ENCODE data around the gene NKX2-3.

The NKX2-3 gene

DNA sequence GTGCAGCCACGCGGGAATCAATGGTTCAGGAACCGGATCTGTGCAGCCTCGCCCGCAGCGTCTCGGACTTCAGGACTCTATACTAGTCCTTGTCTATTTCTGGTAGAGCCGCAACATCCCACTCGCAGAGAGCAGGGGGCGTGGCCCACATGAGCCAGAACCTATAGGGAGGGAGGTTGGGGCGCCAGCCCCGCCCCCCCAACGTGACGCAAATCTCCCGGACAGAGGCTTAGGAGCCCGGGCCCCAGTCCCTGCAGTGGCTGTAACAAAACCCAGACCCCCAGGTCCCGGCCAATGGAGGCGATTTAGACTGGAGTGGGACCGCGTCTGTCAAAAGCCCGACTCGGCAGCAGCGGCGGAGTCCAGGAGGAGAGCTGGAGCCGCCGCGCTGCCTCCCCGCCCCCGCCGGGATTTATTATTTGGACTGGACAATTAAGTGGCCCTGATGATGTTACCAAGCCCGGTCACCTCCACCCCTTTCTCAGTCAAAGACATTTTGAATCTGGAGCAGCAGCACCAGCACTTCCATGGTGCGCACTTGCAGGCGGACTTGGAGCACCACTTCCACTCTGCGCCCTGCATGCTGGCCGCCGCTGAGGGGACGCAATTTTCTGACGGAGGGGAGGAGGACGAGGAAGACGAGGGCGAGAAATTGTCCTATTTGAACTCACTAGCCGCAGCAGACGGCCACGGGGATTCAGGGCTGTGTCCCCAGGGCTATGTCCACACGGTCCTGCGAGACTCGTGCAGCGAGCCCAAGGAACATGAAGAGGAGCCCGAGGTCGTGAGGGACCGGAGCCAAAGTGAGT is at the start of gene NKX2-3:
NKX2-3 (plus strand) TSS at position 256 of the 809 bp plus-strand sequence; CDS start at position 446, 190 bp downstream.
- DNase-seq, result no peak

DNA sequence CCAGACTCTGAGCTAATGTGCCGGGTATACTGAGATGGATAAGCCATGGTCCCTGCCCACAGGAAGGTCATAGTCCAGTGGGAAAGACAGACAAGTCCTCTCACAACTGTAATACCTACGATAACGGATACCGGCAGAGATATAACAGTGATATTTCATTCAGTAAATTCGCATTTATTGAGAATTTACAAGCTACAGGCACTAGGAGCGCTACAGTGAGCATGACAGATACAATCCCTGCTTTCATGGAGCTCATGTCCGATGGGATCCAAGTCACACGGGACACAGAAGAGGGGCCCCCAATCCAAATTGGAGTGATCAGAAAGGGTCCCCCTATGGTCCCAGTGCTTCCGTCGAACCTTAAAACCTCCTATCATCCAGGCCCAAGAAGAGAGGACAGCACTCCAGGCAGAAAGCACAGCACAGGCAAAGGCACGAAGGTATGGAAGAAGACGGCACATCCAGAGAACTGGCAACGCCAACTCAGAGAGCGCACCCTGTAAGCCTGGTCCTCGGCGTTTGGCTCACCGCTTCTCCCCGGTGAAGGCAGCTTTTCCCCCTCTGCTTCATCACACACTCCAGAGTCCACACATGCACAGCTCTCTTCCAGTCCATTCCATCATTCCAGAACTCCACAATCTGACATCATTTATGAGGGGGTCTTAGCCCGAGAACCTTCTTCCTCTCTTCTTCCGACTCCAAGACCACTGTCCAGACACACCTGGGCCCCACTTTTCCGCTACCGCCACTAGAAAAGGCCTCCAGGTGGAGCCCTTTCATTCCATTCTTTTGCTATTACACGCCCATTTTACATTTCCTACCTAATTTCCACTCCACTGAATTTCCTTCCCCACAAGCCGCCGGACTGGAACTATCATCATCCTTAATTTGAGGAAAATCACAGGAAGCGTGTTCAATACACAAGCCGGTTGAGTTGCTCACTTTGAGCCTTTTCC is 47.8 kb upstream of the NKX2-3 start:
- no peak for DNase-seq

- no peak for DNase-seq
These were observed 45.5 kb upstream of the NKX2-3 start for GRCh38 chr10:99487125-99487807.

DNA sequence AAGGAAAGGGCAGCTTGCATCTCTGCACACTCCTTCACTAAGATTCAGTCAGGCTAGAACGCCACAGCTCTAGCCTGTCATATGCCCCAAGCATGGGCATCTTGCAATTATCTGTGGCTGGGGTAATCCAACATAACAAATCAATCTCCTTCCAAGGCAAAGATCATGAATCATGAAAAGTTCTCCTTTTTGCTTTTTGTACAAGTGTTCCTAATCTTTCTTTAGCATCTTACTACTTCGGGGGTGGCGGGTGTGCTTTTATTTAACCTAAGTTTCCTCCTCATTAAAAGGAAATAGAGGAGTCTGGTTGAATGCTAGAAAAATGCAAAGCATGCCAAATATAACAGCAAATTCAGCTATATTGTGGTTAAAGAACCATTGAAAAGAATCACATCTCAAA is 43.5 kb upstream of the NKX2-3 start:
- DNase-seq, result no peak

DNA sequence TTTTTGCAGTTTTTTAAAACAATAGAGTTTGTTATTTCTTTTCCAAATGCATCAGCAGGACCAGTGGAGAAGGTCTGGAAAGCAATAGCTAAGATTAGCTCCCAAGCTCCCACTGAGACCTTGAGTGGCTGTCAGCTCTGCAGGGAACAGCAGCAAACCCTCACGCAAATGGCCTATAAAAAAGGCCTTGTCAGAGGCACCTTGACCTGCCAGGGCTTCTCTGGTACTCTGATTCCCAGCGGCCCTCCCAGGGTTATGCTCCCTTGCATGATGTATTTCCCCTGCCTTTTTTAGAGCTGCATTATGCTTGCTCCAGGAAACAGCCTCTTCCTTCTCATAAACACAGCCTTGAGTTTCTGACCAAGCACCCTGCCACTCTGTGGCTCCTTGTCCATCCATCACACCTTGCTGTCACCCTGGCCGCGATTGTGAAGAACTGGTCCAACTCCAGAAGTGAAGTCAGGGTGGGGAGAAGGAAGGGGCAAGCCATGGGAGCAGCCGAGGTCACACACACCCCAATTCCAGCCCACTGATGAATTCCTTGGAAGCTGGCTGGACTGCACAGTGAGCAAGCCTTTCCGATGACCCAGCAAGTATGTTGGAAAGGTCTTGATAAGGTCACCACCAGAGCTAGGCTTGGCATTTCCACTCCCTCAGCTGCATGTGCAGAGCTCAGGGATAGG is 35.3 kb upstream of the NKX2-3 start:
- no peak for DNase-seq

GRCh38 chr10:99506416-99506815 is 26.3 kb upstream of the NKX2-3 start:
- no peak for DNase-seq

DNA sequence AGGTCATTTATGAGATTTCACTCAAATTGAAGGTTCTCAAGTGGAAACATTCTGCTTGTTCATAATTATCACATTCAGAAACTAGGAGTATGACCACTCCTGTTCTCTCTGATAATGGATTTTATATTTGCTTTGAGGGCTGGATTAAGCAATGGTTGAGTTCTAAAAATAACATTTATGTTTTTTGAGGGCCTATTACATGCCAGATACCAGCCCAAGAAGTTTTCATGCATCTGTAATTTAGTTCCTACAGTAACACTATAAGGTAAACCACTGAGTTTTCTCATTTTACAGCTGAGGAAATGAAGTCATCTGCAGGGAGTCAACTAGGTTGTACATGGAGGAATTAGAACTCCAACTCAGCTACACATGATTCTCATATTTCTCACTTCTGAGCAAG is 25.5 kb upstream of the NKX2-3 start:
- DNase-seq, result no peak

DNA sequence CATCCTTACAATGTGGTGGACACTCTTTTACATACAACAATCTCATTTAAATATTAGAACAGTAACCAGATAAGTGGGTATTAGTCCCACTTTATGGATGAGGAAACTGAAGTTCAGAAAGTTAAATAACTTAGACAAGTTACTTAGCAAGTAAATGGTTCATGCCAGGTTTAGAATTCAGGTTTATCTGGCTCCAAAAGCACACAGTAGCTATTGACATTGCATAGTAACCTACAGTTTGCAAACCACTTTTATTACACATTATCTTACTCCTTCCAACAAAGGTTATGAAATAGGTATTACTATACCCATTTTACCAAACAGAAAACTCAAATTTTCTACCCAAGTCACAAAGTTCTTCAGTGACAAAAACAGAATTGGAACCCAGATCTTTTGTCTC is 19.7 kb upstream of the NKX2-3 start:
- DNase-seq, result no peak

- no peak for DNase-seq
These were observed 13.1 kb upstream of the NKX2-3 start for GRCh38 chr10:99519690-99520039.

DNA sequence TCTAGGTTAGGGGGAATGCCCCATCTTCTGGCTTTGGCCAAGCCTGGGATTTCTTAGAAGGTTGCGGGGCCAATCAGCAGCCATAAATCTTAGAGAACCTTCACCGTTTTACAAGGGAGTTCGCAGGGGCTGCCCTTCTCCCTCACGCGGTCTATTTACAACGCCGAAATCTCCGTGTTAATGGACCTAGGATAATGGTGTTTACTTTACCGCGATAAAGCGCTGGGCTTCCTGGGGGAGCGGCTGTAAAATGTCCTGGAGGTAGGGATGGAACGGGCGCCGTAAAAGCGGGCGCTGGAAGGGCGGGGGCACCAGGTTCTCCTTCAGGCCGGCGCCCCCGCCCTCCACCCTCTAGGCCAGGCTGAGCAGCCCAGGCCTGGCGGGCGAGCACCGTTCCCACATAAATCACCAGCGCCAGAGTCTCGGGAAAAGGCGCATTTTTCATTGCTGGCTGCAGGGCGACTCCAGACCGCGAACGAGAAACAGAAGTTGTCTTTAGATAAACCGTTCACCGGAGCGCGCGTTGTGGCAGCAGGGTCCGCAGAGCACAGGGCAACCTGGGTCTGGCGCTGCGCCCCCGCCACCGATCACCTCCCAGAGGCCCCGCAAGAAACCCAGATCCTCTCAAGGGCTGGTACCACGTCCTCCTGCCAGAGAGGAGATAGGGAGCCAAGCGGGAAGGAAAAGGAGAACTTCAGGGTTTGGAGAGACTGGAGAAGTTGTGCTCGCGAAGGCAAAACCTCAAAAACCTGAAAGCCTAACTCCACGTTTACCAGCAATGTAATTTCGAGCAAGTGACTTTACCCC is 12.5 kb upstream of the NKX2-3 start:
- DNase-seq, result no peak

DNA sequence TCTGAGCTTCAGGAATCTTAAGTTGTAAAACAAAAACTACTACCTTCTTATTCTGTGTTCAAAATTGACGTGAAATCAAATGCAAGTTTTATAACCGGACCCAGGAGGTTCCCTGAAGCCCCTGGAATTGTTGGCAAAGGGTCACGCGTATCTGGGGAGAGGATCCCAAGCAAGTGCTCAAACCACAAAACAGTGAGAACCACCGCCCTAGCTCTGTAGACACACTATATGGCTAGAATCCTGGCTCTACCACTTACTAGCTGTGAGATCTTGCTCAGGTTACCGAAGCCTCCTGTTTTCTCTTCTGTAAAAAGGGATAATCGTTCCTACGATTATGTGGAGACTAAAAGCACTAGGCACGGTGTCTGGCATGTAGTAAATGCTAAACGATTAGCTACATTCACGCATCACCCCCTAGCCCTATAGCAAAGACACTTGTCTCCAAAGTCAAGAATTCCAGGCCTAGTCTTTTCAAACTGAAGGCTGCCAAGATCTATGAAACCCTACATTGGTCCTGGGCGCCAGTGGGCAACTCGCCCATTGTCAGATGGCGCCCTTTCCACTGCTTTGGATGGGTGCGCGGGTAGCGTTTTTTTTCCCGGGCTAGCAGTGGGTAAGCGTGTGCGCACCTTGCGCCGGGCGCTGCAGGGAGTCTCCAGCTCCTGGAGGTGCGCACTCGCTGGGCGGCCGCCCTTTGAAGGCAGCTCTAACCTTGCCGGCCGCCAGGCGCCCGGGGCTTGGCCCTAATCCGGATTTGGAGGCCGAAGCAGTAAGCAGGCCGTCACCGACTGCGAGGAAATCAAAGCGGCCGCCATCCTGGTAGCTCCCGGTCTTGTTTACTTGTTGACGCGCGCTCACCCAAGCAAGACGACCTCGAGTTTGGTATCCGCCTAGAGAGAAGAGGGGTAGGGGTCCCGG is 11.6 kb upstream of the NKX2-3 start:
- no peak for DNase-seq

DNA sequence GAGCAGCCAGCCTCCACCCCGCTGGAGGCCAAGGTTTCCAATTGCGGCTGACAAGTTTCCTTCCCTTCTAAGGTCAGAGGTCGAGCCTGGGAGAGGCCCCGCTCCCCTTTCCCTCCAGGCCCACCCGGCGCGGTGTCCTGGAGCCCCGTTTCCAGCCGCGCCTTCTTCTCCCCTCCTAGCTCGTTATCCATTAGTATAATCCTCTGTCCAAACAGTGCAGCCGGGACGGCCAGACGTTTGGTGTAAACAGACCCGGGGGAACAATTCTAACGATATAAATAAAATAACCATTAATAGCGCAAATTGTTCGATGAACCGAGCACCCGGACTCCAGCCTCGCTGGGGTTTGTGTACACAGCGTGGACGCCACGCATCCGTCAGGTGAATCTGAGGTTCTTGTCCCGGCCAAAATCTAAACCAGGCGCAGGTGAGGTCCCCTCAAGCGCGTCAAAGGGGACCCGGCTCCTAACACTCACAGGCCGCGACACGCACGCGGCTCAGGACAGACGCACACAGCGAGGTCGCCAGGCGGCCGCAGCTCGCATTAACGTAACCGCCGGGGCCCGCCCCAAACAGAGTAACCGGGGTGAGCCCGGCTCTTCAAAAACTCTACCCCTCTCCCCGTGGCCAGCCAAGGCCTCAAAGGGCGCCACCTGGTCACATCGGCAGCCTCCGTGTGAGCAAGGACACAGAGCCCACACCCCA is 10.8 kb upstream of the NKX2-3 start:
- no peak for DNase-seq

- no peak for DNase-seq
These were observed 10.1 kb upstream of the NKX2-3 start for GRCh38 chr10:99522470-99523250.

DNA sequence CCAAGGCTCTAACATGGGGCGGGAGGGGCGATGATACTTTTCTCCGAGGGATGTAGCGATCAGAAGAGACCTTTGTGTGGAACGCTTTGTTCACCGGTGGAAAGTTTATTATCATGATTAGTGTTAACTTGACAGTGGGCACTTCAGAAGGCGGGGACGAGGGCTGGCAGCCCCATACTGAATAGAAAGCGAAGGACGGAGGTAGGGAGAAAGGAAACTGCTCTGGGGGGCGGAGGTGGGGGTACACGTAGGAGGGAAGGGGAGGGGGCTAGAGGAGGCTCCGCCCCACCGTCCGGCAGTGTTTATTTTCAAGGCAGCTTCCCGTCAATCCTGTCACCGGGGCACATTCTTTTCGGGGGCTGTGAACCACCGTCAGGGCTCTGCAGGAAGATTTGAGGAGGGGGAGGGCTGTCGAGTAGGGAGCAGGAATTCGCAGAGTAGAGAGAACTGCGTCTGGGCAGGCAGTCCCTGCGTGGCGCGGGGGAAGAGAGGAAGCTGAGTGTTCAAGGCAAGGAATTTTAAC is 9.4 kb upstream of the NKX2-3 start:
- no peak for DNase-seq

DNA sequence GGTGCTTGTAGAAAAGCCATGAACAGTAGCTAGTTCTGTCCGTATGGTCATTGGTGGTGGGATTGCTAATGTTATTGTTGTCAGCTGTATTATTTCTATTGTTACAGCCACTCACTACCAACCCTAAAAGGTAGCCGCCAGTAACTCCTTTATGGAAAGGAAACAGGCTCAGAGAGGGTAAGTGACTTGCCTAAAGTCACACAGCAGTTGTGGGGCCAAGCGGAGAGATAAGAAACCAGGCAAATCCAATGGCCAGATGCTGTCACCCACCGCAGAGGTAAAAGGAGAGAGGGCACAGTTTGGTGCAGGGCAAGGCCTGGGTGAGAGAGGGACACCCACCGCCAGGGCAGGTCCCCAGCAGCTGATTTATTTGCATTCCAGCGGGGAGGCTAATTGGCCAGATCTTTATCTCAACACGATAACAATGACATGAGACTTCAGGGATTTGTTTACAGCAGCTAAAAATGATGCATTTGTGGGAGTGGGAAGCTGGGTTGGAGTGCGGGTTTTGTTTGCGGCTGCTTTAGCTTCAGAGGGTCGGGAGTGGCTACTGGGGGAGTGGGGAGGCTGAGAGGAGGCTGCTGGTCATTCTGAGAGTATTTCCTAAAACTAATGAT is 8.6 kb upstream of the NKX2-3 start:
- DNase-seq, result no peak

DNA sequence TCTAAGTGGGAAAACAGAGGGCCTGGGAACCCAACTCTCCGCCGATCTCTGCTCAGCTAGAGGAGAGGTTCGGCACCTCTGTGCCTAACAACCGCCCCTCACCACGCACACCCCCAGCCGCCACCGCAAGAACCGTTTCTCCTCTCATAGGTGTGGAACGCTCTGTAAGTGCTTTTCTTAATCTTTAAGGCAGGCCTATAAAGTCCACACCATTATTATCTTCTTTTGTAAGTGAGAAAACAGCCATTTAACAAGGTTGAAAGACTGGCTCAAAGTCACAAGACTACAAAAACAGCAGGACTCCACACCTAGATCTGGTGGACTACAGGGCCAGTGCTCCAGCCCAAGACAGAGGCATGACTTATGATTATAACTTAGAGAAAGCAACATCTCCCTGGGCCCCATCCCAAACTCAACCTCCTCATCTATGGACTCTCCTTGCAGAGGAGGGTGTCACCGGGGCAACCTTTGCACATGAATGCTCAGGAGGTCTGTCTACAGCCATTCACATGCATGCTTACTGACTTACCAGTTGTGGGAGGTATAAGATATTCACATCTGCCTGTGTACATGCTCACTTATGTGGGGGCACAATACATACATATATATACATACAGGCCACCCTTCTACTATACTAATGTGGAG is 7.9 kb upstream of the NKX2-3 start:
- DNase-seq, result no peak

DNA sequence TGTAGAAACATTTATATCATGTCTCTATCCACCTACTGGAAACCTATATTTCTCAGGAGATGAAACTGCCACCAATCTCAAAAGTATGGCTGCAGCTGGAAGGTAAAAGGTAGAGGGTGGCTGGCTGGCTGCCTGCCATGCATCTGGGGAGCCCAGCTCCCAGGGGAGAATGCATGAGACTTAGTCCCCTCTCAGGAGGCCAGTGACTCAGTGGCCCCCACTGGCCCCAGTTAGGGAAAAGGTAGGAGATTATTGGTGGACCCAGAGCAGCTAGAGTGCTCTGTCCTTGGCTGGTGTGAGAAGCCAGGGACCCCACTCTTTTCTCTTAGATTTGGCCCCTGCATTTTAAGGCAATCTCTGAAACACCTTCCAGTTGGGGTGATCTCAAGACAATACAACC is 6.8 kb upstream of the NKX2-3 start:
- no peak for DNase-seq

Data from NCI-H2227 treated with DMSO at 0.1 percent for 48 hours (cell line).